ENCODE measurements around the gene COL28A1. TPM values are rescaled to one million over a fixed set of nuclear protein-coding genes. Genes with fewer than 3 reads are reported as not detected.

Gene COL28A1
- total RNA-seq, 1 experiment from 2014 or later = 0.81 TPM

- POLR2A ChIA-PET = interaction anchor here (0.6 kb wide), 1 partner anchor 75 kb away, joined by 3 read pairs; no protein-coding TSS in a partner anchor
- H3K4me1 Mint-ChIP-seq = peaks cover 2% of the 10 kb centered on the region; the same call in 1 of the 2 replicates
- no peak overlapping the region for H3K27ac Mint-ChIP-seq
- CTCF ChIA-PET = no interaction called here
- no peak overlapping the region for H3K4me3 Mint-ChIP-seq
- DNase-seq (ENCODE audit: low spot score) (no peak), ATAC-seq (no peak)
- H3K27me3 Mint-ChIP-seq (ENCODE audit: low read depth) = no peaks in the 10 kb centered on the region
- no peaks in the 10 kb centered on the region for H3K36me3 Mint-ChIP-seq
- TF ChIP-seq ZNF121 (CRISPR knock-in tag; IDR thresholded peaks at IDR 0.05) (no peak), E2F1 (CRISPR knock-in tag; IDR thresholded peaks at IDR 0.05) (no peak), SOX15 (CRISPR knock-in tag; IDR thresholded peaks at IDR 0.05) (no peak), ZNF138 (CRISPR knock-in tag; conservative IDR thresholded peaks at IDR 0.05) (no peak), TCF7 (CRISPR knock-in tag; IDR thresholded peaks at IDR 0.05; ENCODE audit: low read depth) (no peak), TEAD4 (CRISPR knock-in tag; IDR thresholded peaks at IDR 0.05) (no peak), ZMAT4 (CRISPR knock-in tag; IDR thresholded peaks at IDR 0.05) (no peak), OVOL2 (CRISPR knock-in tag; IDR thresholded peaks at IDR 0.05; ENCODE audit: borderline replicate concordance) (no peak), NFYB (CRISPR knock-in tag; conservative IDR thresholded peaks at IDR 0.05; ENCODE audit: low read depth) (no peak), RORB (CRISPR knock-in tag; IDR thresholded peaks at IDR 0.05) (no peak), ELF4 (CRISPR knock-in tag; IDR thresholded peaks at IDR 0.05; ENCODE audit: low read depth) (no peak), NR2C2 (CRISPR knock-in tag; IDR thresholded peaks at IDR 0.05) (no peak), SMAD4 (CRISPR knock-in tag; IDR thresholded peaks at IDR 0.05) (no peak), ZNF671 (CRISPR knock-in tag; IDR thresholded peaks at IDR 0.05) (no peak), JUN (CRISPR knock-in tag; IDR thresholded peaks at IDR 0.05) (no peak), CREM (CRISPR knock-in tag; IDR thresholded peaks at IDR 0.05) (no peak), AFF4 (CRISPR knock-in tag; IDR thresholded peaks at IDR 0.05; ENCODE audit: borderline replicate concordance) (no peak)
- TF ChIP-seq, protein P1, sequence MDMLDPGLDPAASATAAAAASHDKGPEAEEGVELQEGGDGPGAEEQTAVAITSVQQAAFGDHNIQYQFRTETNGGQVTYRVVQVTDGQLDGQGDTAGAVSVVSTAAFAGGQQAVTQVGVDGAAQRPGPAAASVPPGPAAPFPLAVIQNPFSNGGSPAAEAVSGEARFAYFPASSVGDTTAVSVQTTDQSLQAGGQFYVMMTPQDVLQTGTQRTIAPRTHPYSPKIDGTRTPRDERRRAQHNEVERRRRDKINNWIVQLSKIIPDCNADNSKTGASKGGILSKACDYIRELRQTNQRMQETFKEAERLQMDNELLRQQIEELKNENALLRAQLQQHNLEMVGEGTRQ (CRISPR knock-in tag; IDR thresholded peaks at IDR 0.05) = no peak
- TF ChIP-seq, protein P2, sequence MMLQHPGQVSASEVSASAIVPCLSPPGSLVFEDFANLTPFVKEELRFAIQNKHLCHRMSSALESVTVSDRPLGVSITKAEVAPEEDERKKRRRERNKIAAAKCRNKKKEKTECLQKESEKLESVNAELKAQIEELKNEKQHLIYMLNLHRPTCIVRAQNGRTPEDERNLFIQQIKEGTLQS (CRISPR knock-in tag; conservative IDR thresholded peaks at IDR 0.05) = no peak
- TF ChIP-seq, protein P3, sequence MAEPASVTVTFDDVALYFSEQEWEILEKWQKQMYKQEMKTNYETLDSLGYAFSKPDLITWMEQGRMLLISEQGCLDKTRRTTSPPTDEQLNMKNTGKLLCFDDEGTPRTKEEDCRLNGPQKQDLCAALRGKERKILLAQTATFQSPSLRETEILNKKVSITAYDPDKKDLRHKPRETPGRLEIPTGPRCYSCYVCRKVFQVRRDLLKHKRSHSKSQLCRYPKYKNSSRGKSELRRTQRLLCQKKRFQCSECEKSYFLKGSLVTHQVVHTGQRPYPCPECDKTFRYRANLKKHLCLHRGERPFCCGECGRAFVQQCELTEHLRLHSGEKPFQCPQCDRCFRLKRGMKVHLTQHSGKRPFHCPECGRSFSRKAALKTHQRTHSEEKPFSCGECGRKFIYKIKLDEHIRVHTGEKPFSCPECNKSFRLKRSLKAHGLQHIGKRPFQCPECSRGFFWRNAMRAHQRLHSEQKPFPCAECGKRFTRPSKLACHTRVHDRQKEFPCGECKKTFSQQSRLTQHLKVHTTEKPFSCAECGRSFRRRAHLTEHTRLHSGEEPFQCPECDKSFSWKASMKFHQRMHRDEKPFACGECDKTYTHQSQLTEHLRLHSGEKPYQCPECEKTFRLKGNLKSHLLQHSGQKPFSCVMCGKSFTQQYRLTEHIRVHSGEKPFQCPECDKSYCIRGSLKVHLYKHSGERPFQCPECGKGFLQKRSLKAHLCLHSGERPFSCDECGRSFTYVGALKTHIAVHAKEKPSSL (CRISPR knock-in tag; conservative IDR thresholded peaks at IDR 0.05) = no peak
- no peaks in the 10 kb centered on the region for H3K9me3 Mint-ChIP-seq
These were observed 16.6 kb downstream of the COL28A1 start for GRCh38 chr7:7519056-7519455.
